ENCODE measurements around the gene ADGRG6. TPM values are rescaled to one million over a fixed set of nuclear protein-coding genes. Genes with fewer than 3 reads are reported as not detected.

The ADGRG6 gene
- total and polyA plus RNA-seq, 10 of the 15 experiments (the other 5 are each of a cell fraction or from before 2014, with no cell fraction given), result 0.01 to 0.24 (median 0.13) TPM; not detected in 7

DNA sequence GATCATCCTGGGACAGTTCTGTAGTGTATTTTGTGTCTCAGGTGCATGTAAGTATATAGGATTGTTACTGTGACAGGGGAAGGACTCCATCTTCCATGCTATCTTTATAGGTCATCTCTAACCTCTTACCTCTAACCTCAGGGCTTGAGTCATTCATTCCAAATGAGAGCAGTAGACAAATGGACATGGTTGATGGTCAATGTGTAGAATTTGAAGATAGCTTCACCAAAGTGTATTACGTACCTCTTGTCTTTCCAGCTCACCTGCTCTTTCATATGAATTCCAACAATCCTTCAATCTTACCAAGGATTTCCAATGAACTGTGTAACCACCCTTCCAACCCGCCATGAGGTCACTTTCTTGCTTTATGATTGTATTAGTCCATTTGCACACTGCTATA lies 8.7 kb upstream of the ADGRG6 start:
- TF ChIP-seq, protein P1, sequence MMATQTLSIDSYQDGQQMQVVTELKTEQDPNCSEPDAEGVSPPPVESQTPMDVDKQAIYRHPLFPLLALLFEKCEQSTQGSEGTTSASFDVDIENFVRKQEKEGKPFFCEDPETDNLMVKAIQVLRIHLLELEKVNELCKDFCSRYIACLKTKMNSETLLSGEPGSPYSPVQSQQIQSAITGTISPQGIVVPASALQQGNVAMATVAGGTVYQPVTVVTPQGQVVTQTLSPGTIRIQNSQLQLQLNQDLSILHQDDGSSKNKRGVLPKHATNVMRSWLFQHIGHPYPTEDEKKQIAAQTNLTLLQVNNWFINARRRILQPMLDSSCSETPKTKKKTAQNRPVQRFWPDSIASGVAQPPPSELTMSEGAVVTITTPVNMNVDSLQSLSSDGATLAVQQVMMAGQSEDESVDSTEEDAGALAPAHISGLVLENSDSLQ (IDR thresholded peaks at IDR 0.05), result no peak
- no peak for TF ChIP-seq EZH2 (IDR thresholded peaks at IDR 0.05; ENCODE audit: borderline replicate concordance, control insufficient read depth, low read depth, low read length)
- no peak for TF ChIP-seq ZNF687 (IDR thresholded peaks at IDR 0.05)
- TF ChIP-seq STAT1 (conservative IDR thresholded peaks at IDR 0.05), result no peak
- TF ChIP-seq TAF1 (IDR thresholded peaks at IDR 0.05; ENCODE audit: borderline replicate concordance, low read depth, low read length), result no peak
- TF ChIP-seq RAD51 (IDR thresholded peaks at IDR 0.05), result no peak
- no peak for TF ChIP-seq HCFC1 (IDR thresholded peaks at IDR 0.05; ENCODE audit: low read length)
- TF ChIP-seq IKZF2 (IDR thresholded peaks at IDR 0.05), result no peak
- no peak for TF ChIP-seq CBFB (IDR thresholded peaks at IDR 0.05; ENCODE audit: low read depth)
- no peak for TF ChIP-seq KAT2A (conservative IDR thresholded peaks at IDR 0.05; ENCODE audit: control insufficient read depth, low read depth, low read length)
- TF ChIP-seq FOXM1 (IDR thresholded peaks at IDR 0.05; ENCODE audit: low read depth, low read length), result no peak
- DNase-seq (ENCODE audit: low read depth, low spot score) (no peak), ATAC-seq (no peak), FAIRE-seq (no peak)
- Histone ChIP-seq H3K36me3 (ENCODE audit: control insufficient read depth in 2 of 2, insufficient read depth in 2 of 2, low read length in 1 of 2) (no peaks in the 10 kb centered on the region), H4K20me1 (ENCODE audit: control insufficient read depth, insufficient read depth) (no peaks in the 10 kb centered on the region), H3K79me2 (ENCODE audit: control insufficient read depth, insufficient read depth, low read length) (no peaks in the 10 kb centered on the region), H3K4me1 (ENCODE audit: control insufficient read depth, insufficient read depth, low read length) (no peaks in the 10 kb centered on the region), H3K4me3 (no peak overlapping the region), H3K4me2 (ENCODE audit: control insufficient read depth, insufficient read depth) (no peak overlapping the region), H3K9me3 (replicated peaks; ENCODE audit: control insufficient read depth, insufficient read depth, low read length) (no peaks in the 10 kb centered on the region), H3K27ac (ENCODE audit: control insufficient read depth, insufficient read depth) (no peak overlapping the region), H2AFZ (ENCODE audit: control insufficient read depth, low read depth, low read length) (no peak overlapping the region), H3K9ac (ENCODE audit: control insufficient read depth, insufficient read depth, low read length) (no peak overlapping the region), H3K27me3 (replicated peaks in 1 of 2; ENCODE audit: control insufficient read depth in 2 of 2, insufficient read depth in 2 of 2, low read length in 1 of 2) (no peaks in the 10 kb centered on the region)
- ChIA-PET SMC1A (ENCODE audit: uncharacterized antibody, unreplicated experiment) (no interaction called here), CTCF (no interaction called here), RAD21 (ENCODE audit: unreplicated experiment) (no interaction called here), POLR2A (no interaction called here)
- WGBS (ENCODE audit: insufficient coverage, insufficient replicate concordance, low lambda C conversion rate, missing lambda C conversion rate), result 20% methylated on average over 2 of the region's 2 CpGs
- BruUV-seq (replicated peaks), result no TSS peak
- intact Hi-C loops (cut with micrococcal nuclease; ENCODE audit: unreplicated experiment) (no loop called here), in situ Hi-C loops (cut with MboI) (no loop called here)
